Suprapubic skin (tissue), 4 donors: ENCODE results near the gene FAM81A. TPM values are rescaled to one million over a fixed set of nuclear protein-coding genes. Genes with fewer than 3 reads are reported as not detected.

Experiments used
- DNase-seq, 2 donors: peaks; one replicate each; pipeline ENCODE4 v3.0.0-alpha.2; 2019; ENCODE audit warnings: low spot score in 2 of 2
- H3K27ac ChIP-seq: fragments of 200-600 bp; sonication (generic); one replicate; pipeline ENCODE4 v1.5.1; 2019
- H3K27me3 ChIP-seq: fragments of 200-600 bp; sonication (generic); one replicate; pipeline ENCODE4 v1.5.1; 2019
- H3K36me3 ChIP-seq: fragments of 200-600 bp; sonication (generic); one replicate; pipeline ENCODE4 v1.5.1; 2019
- H3K4me1 ChIP-seq: fragments of 200-600 bp; sonication (generic); one replicate; pipeline ENCODE4 v1.5.1; 2019
- H3K4me3 ChIP-seq: fragments of 200-600 bp; sonication (generic); one replicate; pipeline ENCODE4 v1.5.1; 2019; ENCODE audit warnings: mild to moderate bottlenecking
- H3K9me3 ChIP-seq: fragments of 200-600 bp; sonication (generic); one replicate; pipeline ENCODE4 v1.5.1; 2019
- CTCF ChIP-seq, 2 donors: fragments of 200-600 bp in 1 of 2; fragments of 450-650 bp in 1 of 2; sonication (generic) in 1 of 2; IDR thresholded peaks; one replicate each; pipeline ENCODE4 v1.5.1; 2016 to 2019; ENCODE audit warnings: antibody characterized with exemption in 2 of 2, mild to moderate bottlenecking in 1 of 2, moderate library complexity in 1 of 2
- EP300 ChIP-seq: sonication (generic); formaldehyde crosslinking; IDR thresholded peaks from one replicate; pipeline ENCODE4 v1.6.1; 2017; ENCODE audit warnings: antibody characterized with exemption
- POLR2A ChIP-seq, 2 donors: fragments of 450-650 bp; IDR thresholded peaks; one replicate each; pipeline ENCODE4 v1.6.1; 2017; ENCODE audit warnings: antibody characterized with exemption in 2 of 2, mild to moderate bottlenecking in 2 of 2, moderate library complexity in 2 of 2
- POLR2AphosphoS5 ChIP-seq, 3 donors: sonication (generic); formaldehyde crosslinking; IDR thresholded peaks; one replicate each; pipeline ENCODE4 v1.6.1; 2017; ENCODE audit warnings: antibody characterized with exemption in 3 of 3
- WGBS: methylation state at CpG from one replicate; pipeline ENCODE4 v1.1.5; 2018; 5-methylcytosine and 5-hydroxymethylcytosine counted together
- total RNA-seq, 4 donors: library from RNA; depleted of rRNA; stranded (reverse); fragments of >200 nt; gene quantifications; one replicate each; pipeline ENCODE4 v1.1.0, GENCODE V29; 2016

The FAM81A gene
- total RNA-seq, 4 donors from 2014 or later, result 0.79 to 7.8 (median 1.8) TPM

- Histone ChIP-seq H3K36me3 (no peaks in the 10 kb centered on the region), H3K27me3 (no peaks in the 10 kb centered on the region), H3K9me3 (no peaks in the 10 kb centered on the region), H3K4me1 (peaks cover 6% of the 10 kb centered on the region), H3K4me3 (no peak overlapping the region), H3K27ac (no peak overlapping the region)
- 69% methylated on average over 5 of the region's 5 CpGs for WGBS
- no peak for DNase-seq
- TF ChIP-seq POLR2A (IDR thresholded peaks at IDR 0.05) (no peak), POLR2AphosphoS5 (IDR thresholded peaks at IDR 0.05) (no peak), EP300 (no peak), CTCF (IDR thresholded peaks at IDR 0.05) (no peak)
Measured at GRCh38 chr15:59491062-59491461, 53.1 kb downstream of the FAM81A start.

- H3K4me3 ChIP-seq, result no peak overlapping the region
- TF ChIP-seq POLR2A (IDR thresholded peaks at IDR 0.05) (no peak), CTCF (IDR thresholded peaks at IDR 0.05) (peak; percentile 77 to 83), POLR2AphosphoS5 (IDR thresholded peaks at IDR 0.05) (no peak), EP300 (no peak)
- H3K27ac ChIP-seq, result no peak overlapping the region
- no peaks in the 10 kb centered on the region for H3K9me3 ChIP-seq
- peaks cover 6% of the 10 kb centered on the region for H3K4me1 ChIP-seq
- DNase-seq, result peak in 1 of 2 donors; percentile 69
- no peaks in the 10 kb centered on the region for H3K36me3 ChIP-seq
- 27% methylated on average over 11 of the region's 11 CpGs for WGBS
- no peaks in the 10 kb centered on the region for H3K27me3 ChIP-seq
Measured at GRCh38 chr15:59492389-59493377, 54.7 kb downstream of the FAM81A start.

- H3K9me3 ChIP-seq, result no peaks in the 10 kb centered on the region
- H3K4me1 ChIP-seq, result no peaks in the 10 kb centered on the region
- no peak overlapping the region for H3K27ac ChIP-seq
- no peak for DNase-seq
- no peak overlapping the region for H3K4me3 ChIP-seq
- no peaks in the 10 kb centered on the region for H3K36me3 ChIP-seq
- no peaks in the 10 kb centered on the region for H3K27me3 ChIP-seq
- 45% methylated on average over 5 of the region's 5 CpGs for WGBS
- TF ChIP-seq POLR2A (IDR thresholded peaks at IDR 0.05) (no peak), CTCF (IDR thresholded peaks at IDR 0.05) (peak; percentile 6 to 30)
Measured at GRCh38 chr15:59501597-59501996, 63.6 kb downstream of the FAM81A start.

GRCh38 chr15:59515190-59515589 lies 77.2 kb downstream of the FAM81A start:
- H3K27ac ChIP-seq, result no peak overlapping the region
- H3K27me3 ChIP-seq, result no peaks in the 10 kb centered on the region
- H3K9me3 ChIP-seq, result no peaks in the 10 kb centered on the region
- DNase-seq, result no peak
- H3K4me1 ChIP-seq, result no peaks in the 10 kb centered on the region
- WGBS, result 94% methylated on average over 2 of the region's 2 CpGs
- H3K4me3 ChIP-seq, result no peak overlapping the region
- no peaks in the 10 kb centered on the region for H3K36me3 ChIP-seq
- TF ChIP-seq POLR2AphosphoS5 (IDR thresholded peaks at IDR 0.05) (no peak), CTCF (IDR thresholded peaks at IDR 0.05) (no peak), EP300 (no peak), POLR2A (IDR thresholded peaks at IDR 0.05) (no peak)

GRCh38 chr15:59516655-59517461 lies 78.9 kb downstream of the FAM81A start:
- DNase-seq, result no peak
- Histone ChIP-seq H3K9me3 (no peaks in the 10 kb centered on the region), H3K27me3 (no peaks in the 10 kb centered on the region), H3K4me3 (no peak overlapping the region), H3K36me3 (no peaks in the 10 kb centered on the region), H3K27ac (no peak overlapping the region), H3K4me1 (no peaks in the 10 kb centered on the region)
- TF ChIP-seq CTCF (IDR thresholded peaks at IDR 0.05), result no peak
- TF ChIP-seq POLR2A (IDR thresholded peaks at IDR 0.05), result no peak
- TF ChIP-seq POLR2AphosphoS5 (IDR thresholded peaks at IDR 0.05), result no peak
- no peak for TF ChIP-seq EP300
- 84% methylated on average over 9 of the region's 9 CpGs for WGBS
